K562 (cell line): ENCODE data around the gene ANO2.

Experiments
- FOXK2 ChIP-seq, 2 experiments: fragments of 450-650 bp; IDR thresholded peaks in 1 of 2; conservative IDR thresholded peaks in 1 of 2; 2 replicates each; pipeline ENCODE4 v1.6.1; 2016; ENCODE audit warnings: low read depth in 2 of 2, mild to moderate bottlenecking in 1 of 2
- ZNF444 ChIP-seq: fragments of 250-450 bp; sonication (Bioruptor Pico); IDR thresholded peaks from 2 replicates; pipeline ENCODE4 v1.4.0; 2020; ENCODE audit warnings: mild to moderate bottlenecking, moderate library complexity

- TF ChIP-seq ZNF444 (CRISPR knock-in tag) (no peak), FOXK2 (conservative IDR thresholded peaks at IDR 0.05 in 1 of 2, IDR thresholded peaks at IDR 0.05 in 1 of 2; ENCODE audit: low read depth in 2 of 2) (no peak)
Measured at GRCh38 chr12:5521456-5522325, 423.4 kb downstream of the ANO2 start.
